NCI-H524 (cell line): ENCODE data around the gene HDC.

Experiments used
- DNase-seq, 2 experiments: peaks; one replicate each; lab custom pipeline; 2025; lab: John Stamatoyannopoulos, UW

Gene HDC

DNA sequence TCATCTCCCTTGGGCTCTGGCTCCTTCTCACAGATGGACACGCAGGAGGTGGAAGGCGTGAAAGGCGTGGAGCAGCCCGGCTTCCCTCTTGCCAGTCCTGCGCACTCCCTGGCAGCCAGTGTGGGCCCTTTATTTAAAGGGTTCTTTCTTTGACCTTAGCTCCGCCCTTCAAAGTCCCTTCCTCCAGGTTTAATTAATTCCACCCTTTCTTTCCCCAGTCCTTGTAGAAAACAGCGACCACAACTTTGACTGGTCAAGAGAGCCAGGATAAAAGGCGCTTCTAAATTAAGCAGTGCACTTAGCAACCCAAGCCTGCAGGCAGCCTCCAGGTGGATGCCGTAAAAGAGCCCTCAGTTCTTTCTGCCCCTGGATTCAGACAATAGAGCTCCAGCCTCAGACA lies at the start of gene HDC:
Gene HDC, minus strand, starts transcription at position 107 of the 400 bp plus-strand sequence. Its CDS starts 103 bp downstream, at position 4.
- DNase-seq, result no peak

- no peak for DNase-seq
Measured at GRCh38 chr15:50312636-50313035, 47.1 kb upstream of the HDC start.

DNA sequence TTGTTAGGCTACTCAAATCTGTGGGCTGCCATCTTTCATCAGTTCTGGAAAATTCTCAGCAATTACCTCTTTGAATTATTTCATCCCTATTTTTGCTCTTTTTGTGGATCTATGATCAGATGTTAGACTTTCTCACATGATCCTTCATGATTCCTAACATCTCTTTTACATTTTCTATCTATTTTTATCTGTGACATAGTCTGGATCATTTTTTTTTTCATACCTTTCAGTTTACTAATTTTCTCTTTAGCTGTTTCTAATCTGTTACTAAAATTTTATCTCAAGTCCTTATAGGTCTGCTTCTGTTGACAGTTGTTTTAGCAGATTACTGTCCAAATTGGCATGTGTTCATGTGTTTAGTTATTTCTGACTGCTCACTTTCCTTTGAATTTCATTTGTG lies 42.3 kb upstream of the HDC start:
- DNase-seq, result no peak

GRCh38 chr15:50304836-50305235 lies 39.3 kb upstream of the HDC start:
- DNase-seq, result no peak

GRCh38 chr15:50302581-50302980 lies 37.1 kb upstream of the HDC start:
- DNase-seq, result no peak

GRCh38 chr15:50298340-50298739 lies 32.8 kb upstream of the HDC start:
- no peak for DNase-seq

DNA sequence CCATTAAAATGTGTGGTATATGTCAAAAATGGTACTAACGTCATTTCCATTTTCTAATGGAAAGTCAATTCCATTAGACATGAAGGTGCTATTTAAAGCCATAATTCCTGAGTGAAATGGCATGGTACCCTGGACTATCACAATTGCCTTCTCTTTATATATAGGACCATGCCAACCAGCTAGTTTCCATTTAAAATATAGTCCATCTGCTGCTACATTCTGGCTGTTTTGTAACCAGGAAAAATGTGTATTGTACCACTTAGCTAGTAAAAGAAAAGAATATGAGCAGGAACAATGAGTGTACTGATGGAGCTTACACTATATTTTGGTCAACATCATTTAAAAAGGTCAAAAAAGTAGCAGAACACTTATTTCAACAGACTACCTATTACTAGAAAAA lies 30.4 kb upstream of the HDC start:
- DNase-seq, result no peak

GRCh38 chr15:50289749-50290148 lies 24.2 kb upstream of the HDC start:
- no peak for DNase-seq

DNA sequence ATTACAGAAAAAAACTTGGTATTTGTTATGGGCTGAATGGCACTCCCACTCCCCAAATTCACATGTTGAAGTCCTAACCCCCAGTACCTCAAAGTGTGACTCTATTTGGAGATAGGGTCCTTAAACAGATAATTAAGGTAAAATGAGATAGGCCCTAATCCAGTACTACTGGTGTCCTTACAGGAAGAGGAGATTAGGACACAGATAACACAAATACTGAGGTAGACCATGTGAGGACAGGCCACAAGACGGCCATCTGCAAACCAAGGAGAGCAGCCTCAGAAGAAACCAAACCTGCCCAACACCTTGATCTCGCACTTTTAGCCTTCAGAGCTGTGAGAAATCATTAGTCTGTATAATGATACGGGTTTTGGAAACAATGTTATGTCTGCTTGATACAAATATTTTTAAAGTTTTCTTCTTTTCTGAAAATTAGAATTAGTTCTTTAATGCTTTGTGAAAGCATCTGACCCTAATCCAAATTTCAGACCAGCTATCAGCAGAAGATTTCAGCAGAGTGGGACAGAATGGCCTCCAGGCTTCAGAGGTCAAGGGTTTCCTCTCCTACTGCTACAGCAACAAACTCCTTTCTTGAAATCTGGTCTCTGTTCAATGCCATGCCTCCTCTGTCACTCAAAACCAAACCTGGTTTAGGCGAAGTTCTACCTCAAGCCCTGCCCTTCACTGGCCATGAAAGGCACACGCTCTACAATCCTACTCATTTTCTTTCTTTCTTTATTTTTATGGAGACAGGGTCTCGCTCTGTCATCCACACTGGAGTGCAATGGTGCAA lies 22.0 kb upstream of the HDC start:
- no peak for DNase-seq

DNA sequence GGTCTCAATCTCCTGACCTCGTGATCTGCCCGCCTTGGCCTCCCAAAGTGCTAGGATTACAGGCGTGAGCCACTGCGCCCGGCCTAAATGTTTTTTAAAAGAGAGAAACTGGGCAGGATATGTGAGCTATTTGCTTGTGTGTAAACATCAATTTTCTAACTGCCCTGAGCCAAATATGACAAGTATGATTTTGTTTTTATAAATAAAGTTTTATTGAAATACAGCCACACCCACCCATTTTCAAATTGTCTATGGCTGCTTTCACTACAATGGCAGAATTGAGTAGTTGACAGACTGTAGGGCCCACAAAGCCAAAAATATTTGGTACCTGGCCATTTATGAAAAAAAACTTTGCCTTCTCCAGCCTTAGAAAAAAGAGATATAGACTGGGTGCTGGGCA lies 15.9 kb upstream of the HDC start:
- no peak for DNase-seq

- no peak for DNase-seq
Measured at GRCh38 chr15:50280271-50280670, 14.7 kb upstream of the HDC start.

DNA sequence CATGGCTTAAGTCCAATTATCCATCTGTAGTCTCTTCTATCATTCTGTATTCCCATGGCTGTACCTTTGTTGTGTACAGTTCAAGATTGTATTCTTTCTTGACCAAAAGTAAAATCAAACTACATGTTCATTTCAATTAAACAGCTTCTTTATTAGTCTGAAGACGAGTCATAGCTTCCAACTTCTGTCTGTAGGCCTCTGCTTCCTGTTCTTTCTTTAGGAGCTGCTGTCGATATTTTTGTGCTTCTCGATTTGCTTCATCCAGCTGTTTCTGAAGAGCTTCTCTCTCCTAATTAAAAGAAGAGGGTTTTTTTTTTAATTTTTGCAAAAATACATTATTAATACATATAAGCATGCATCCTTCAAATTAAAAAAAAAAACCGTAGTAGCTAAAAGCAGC lies 13.0 kb upstream of the HDC start:
- no peak for DNase-seq

- no peak for DNase-seq
Measured at GRCh38 chr15:50277370-50277769, 11.8 kb upstream of the HDC start.

GRCh38 chr15:50275908-50276307 lies 10.4 kb upstream of the HDC start:
- DNase-seq, result no peak

DNA sequence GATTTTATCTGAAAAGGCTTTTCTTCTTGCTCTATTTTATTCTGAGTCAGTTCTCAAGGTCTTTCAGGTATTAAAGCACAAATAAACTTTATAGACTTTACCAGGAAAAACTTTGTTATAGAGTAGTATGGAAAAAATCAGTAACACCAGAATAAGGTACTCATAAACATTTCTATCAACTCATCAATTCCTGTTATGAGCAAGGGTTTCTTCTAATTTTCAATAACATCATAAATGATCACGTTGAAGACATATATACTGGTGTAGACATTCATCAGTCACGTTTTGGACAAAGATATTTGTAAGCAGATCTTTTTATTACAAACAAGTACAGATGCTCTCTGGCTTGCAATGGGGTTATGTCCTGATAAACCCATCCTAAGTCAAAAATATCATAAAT lies 9.6 kb upstream of the HDC start:
- DNase-seq, result no peak

- DNase-seq, result no peak
Measured at GRCh38 chr15:50267577-50267976, 2.1 kb upstream of the HDC start.

GRCh38 chr15:50262533-50262932 lies 3.0 kb downstream of the HDC start:
- no peak for DNase-seq

DNA sequence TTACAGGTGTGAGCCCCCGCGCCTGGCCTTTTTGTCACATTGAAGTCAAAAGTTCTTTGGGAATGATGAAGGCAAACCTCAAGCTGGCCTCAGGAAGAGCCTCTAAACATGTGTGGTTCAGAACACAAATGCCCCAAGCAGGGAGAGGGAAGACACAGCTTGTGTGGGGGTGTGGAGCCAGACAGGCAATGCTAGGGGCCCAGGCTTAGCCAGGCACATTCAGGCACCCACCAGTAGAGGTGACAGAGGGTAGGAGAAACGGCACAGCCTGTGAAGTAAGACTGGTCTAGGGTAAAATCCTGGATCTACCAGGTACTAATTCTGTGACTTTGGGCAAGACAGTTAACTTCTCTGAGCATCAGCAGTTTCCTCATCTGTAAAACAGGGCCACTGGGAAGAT lies 3.5 kb downstream of the HDC start:
- no peak for DNase-seq

DNA sequence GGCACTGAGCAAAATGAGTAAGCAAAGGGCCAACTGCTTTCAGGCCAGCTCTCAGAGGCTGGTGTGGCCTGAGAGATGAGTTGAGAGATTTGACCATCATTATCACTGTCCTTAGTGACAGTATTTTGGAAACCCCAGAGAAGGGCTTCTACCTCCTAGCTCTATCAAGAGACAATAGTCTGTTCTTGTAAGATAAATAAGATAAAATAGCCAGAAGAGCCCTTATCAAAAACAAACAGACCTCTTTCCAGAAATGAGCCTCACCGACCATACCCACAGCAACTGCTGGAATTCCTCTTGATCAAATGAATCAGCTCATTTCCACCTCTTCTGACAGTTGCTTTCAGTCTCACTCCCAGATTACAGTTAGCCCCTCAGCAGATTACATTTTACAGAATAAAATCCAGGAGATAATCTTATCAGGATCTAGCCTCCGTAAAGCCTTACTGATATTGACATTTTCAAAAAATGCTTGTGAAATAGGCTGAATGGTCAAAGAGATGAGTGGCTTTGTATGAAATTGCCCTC lies 4.5 kb downstream of the HDC start:
- no peak for DNase-seq

- no peak for DNase-seq
Measured at GRCh38 chr15:50259276-50259675, 6.2 kb downstream of the HDC start.

DNA sequence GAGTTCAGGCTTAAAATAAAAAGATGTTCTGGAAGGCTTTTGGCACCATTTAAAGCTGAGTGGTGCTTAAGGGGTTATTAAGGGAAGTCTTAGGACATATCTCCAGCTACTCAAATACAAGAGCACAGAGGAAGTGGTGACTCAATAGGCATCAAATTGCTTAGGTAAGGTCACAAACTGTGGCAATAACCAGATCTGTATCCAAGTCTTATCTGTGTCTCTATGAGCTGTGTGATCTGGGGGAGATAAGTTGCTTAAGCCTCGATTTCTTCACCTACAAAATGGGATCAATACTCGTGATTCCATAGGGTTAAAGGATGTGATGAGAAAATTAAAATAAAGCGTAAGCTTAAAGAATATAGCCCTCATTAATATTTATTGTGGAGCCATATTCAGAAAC lies 7.6 kb downstream of the HDC start:
- DNase-seq, result no peak

GRCh38 chr15:50257332-50257731 lies 8.2 kb downstream of the HDC start:
- DNase-seq, result no peak

DNA sequence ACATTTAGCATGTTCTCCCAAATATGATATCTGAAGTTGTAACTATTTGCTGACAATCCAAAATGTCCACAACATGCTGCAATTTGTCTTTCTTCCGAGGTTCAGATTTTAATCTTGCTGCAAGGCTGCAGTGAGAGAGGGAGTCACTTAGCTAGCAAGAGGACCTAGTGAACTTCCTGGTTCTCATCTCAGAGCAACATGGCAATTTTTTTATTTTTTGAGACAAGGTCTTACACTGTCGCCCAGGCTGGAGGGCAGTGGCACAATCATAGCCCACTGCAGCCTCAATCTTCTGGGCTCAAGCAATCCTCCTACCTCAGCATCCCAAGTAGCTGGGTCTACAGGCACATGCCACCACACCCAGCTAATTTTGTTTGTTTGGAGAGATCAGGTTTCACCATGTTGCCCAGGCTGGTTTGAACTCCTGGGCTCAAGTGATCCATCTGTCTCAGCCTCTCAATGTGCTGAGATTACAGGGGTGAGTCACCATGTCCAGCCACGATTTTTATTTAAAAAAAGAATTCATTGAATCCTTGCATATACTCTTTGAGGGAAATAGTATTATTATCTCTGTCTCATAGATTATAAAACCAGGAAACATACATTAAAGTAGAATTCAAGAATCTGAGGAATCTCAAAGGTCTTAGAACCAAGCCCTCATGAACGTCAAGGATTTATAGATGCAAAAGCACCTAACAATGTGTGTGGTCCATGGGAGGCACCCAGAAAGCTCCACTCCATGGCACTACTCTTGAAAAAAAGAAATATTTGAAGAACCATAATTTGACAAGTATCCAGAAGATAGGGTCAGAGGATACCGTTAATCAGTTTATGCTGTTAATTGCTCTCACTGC lies 9.1 kb downstream of the HDC start:
- peak in 1 of 2 experiments; percentile 57 for DNase-seq
